ENCODE measurements around the gene LY6G6C.

GRCh38 chr6:31742894-31743293 lies 21.3 kb upstream of the LY6G6C start:
- TF ChIP-seq GATA2 (IDR thresholded peaks at IDR 0.05; ENCODE audit: low read depth, low read length) (no peak), GATA3 (IDR thresholded peaks at IDR 0.05; ENCODE audit: low read depth, low read length) (no peak)

Data from SH-SY5Y (cell line).